ENCODE data around the gene TCF4.

TCF4 gene

DNA sequence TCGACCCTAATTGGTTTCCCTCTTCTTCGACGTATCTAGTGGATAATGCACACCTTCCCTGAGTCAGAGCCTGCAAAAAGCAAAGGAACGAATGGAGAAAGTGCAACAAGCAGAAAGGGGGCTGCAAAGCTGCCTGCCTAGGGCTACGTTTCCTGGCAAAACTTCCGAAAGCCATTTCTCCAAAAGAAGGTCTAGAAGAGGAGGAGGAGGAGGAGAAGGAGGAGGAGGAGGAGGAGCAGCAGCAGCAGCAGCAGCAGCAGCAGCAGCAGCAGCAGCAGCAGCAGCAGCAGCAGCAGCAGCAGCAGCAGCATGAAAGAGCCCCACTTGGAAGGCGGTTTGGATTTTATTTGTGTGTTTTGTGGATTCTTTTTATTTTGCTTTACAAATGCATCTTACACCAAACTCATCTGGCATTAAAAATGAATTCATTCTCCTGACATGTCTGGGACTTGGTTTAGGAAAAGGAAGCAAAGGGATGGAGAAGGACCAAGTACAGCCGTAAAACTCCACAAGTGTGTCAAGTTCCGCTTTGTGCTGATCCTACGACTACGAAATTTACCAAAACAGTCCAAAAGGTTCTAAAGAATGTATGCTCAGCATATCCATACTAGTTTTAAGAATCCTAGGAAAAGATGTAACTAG is 2.0 kb downstream of the TCF4 start:
- DNase-seq (ENCODE audit: low read depth in 2 of 2) = no peak

DNA sequence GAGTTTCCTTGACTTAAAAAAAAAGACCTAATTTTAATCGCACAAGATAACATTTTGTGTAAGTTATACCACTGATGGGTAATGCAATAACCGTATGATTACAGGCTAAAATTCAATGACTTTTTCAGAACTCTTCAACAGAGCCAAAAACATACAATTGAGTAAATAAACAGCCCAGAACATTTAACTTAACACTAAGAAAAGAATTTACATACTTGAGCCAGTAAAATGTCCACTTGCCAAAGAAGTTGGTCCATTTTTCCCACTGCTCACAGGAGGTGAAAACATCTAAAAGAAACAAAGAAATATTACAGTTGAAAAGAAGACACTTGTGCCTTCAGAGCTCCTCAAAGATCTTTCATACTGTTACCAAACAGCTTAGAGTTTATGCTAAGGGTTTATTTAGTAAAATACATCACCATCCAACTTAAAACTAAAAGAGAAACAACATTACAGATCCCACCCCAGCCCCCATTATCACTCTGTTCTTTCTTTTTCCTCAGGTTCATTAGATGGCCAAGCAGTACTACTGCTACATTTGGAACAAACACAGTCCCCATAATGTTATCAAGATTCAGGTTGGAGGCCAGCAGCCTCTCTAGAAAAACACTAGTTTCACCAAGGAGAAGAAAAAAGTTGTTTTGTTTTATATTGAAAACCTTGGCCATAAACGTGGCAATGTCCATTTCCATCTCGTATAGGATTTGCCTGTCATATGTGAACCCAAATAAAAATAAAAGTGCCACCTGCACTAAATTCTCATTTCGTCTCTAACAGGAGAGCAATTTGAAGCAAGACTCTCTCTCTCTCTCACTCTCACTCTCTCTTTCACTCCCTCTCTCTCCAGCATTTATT is 2.7 kb downstream of the TCF4 start:
- DNase-seq (ENCODE audit: low read depth in 2 of 2) = no peak

DNA sequence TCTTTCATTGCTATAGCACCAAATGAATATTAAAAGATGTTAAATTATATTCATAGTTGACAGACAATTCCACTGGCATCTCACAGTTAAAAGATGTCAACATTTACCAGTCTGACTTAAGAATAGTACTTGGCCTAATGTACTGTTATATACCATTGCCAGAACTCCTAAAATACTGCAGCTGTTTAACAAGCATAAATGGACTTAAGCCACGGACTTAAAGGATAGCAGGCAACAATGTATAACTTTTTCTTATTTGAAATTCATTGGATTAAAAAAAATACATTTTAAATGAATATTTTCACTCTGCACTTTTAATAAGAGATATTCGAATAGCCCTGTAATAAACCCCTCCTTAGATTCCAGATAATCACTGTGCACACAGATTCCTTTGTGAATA is 3.8 kb downstream of the TCF4 start:
- DNase-seq (ENCODE audit: low read depth in 2 of 2) = no peak

DNA sequence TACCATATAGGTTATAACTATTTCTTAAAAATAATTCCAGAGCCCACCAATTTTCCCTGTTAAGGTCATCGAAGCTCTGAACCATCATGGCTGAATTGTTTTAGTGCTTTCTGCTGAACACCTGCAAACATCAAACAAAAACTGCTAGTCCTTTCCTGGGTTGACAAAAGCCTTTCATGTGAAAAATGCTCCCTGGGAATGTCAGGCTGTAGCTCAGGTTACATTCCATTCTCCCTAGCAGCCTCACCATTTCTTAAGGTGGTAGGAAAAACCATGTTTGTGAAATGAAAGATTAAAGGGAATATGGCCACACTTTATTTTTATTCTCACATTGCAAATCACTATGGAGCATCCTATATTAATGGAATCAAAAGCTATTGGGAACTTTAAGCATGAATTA is 5.7 kb downstream of the TCF4 start:
- no peak for DNase-seq (ENCODE audit: low read depth in 2 of 2)

DNA sequence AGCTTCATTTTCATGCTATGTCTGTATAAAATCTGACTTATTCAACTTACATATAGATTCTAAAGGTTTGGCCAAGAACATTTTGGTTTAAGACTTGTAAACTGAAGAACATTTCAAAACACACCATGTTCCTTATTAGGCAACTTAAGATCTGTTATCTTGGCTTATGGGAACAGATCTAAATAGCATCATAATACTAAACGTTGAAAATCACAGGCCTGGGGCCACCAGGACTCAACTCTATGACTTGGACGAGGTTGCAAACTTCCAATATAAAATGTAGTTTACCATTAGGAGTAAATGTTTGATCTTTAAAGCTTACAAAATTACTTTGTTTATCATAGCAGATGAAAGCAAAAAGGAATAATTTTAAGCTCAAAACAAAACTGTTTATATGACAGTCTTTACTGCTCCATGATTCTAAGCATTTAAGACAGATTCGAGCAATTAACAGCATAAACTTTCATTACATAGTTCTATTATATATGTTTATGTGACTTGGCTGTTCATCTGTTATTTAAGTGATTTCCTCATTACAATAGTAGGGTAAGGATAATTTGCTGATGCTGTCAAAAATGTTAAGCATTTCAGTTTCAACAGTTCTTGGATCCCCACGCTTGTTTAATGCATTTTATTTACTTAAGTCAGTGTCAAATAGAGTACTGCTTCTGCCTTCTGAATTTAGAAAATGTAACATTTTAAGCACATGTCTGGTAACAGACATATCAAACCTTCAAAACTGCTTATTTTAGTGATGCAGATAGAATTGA is 8.3 kb downstream of the TCF4 start:
- DNase-seq (ENCODE audit: low read depth in 2 of 2) = no peak

DNA sequence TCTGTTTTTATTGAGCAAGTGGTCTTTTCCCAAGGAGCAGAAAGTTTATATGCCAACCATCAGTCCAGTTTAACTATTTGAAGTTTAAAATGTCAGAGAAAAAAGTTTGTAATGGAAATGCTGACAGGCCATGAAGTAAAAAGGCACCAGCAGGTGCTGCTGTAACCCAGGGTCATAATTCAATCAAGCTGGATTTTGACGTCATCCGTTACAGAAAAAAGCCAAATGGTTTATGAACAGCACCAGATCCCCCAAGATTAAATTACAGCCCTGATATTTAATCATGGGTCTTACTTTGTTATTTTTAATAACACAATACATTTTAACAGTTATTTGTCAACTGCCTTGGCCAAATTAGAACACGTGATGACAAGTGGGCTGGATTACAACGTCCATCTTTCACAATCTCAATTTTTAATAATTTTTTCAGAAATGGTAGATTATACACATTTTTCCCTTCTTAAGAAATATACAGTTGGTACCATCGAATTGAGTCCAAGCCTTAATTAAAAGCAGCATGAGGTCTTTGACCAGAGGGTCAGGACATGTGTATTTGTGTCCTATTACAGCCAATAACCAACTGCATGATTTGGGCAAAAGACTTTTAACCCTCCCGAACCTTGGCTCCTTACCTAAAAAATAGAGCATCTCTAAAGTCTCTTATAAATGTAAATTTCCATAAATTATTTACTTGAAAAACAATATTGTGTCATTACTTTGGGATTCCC is 10.0 kb downstream of the TCF4 start:
- DNase-seq (ENCODE audit: low read depth in 2 of 2) = no peak

DNA sequence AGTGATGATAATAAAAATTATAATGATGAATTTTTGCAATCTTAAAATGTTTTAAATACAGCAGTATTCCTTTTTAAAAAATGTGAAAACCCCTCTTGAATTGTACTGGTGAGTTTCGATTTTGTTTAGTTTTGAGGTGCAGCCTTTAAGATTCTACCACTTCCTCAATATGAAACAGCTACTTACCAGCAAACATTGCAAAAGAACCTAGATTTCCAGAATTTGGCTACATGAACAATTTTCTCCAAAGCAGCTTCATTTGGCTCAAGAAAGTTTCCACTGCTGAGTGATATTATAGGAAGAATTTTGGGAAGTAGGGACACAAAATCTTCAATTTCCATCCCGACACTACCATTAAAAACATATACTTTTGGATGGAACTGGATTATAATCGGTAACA is 12.0 kb downstream of the TCF4 start:
- DNase-seq (ENCODE audit: low read depth in 2 of 2) = no peak

DNA sequence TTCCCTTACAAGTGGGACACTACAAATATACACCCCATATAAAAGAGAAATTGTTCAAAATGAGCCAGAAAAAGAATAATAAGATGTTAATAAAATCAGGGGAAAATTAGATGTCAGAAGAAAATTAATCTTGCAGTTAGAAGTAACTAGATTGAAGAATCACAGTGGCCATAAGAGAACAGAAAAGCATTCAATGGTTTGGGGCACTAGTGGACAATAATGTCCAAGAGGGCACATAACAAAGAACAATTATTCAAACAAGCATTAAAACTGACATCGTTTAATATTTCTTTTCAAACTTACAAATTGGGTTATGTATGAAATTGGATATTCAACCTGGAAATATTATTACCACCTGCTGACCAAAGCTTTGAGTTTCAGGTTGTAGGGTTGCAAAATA is 12.9 kb downstream of the TCF4 start:
- no peak for DNase-seq (ENCODE audit: low read depth in 2 of 2)

DNA sequence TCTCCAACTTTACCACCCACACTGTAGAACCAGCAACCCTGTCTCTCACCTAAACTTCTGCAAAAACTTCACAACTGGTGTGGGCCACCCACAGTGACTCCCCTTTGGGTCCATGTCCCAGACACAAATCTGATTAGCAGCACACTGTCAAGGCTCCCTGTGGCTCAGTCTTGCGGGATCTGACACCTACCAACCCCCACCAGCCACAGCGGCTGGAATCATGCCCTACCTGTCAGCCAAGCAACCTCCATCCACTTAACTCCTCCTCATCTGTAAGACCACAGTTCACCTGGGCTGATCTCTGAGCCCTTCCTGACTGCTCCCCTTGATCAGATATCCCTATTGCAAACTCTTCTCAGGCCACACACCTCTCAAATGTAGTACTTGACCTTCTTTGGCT is 14.6 kb downstream of the TCF4 start:
- DNase-seq (ENCODE audit: low read depth in 2 of 2) = no peak

DNA sequence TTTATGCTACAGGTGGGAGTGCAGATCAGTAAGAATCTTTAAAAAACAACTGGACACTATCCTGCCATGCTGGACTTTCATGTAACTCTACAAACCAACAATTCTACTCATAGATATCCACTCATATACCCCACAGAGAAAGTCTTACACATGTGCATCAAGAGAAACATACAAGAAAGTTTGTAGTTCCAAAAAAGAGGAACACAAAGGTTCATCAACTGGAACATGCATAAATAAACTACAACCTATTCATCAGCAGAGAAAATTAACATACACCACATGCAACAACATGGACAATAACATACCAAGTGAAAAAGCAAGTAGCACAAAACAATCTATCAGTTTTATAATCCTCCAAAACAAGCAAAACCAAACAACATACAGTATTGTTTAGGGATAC is 17.0 kb downstream of the TCF4 start:
- DNase-seq (ENCODE audit: low read depth in 2 of 2) = no peak

DNA sequence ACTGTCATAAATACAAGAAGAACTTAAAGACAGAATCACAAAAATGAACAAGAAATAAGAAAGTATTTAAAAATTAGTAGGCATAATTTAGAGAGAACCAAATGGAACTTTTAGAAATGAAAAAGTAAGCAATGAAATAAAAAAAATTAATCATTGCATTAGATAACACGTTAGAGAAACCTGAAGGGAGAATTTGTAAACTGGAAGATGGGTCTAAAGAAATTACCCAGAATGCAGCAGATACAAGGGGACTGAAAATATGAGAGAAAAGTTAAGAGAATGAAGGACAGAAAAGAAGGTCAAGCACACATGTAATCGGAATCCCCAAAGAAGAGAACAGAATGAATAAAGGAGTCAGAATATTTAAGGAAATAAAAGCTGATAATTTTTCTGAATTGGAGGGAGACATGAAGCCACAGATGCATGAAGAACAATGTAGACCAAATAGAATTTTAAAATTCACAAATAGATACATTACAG is 21.5 kb downstream of the TCF4 start:
- no peak for DNase-seq (ENCODE audit: low read depth in 2 of 2)

DNA sequence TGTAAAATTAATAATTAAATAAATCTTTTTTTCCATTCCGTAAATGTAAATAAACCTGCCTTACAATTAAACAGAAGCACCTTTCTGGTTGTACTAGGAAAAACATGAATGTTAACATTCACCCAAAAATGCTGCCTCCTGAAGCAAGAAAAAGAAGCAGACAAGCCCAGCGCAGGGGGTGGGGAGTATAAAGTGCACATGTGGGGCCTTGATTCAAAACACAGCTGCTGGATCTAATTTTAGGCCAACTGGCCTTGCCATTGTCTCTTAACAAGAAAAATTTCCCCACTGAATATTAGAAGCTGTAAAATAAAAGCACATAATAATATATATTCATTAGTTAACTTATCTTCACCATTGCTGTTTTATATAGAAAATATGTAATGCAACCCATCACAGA is 28.3 kb downstream of the TCF4 start:
- no peak for DNase-seq (ENCODE audit: low read depth in 2 of 2)

DNA sequence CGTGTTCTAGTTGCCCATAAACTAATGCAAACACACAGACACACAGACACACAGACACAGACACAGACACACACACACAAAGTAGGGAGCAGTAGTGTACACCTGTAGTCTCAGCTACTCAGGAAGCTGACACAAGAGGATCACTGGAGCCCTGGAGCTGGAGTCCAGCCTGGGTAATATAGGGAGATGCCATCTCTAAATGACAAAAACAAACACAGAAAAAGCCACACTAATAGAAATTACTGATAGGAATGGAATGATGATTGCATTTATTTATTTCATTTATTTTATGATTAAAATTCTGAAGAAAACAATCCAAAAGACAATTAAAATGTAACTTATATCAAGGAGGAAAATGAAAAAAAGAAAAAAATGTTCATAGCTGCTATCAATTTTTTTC is 30.8 kb downstream of the TCF4 start:
- no peak for DNase-seq (ENCODE audit: low read depth in 2 of 2)

DNA sequence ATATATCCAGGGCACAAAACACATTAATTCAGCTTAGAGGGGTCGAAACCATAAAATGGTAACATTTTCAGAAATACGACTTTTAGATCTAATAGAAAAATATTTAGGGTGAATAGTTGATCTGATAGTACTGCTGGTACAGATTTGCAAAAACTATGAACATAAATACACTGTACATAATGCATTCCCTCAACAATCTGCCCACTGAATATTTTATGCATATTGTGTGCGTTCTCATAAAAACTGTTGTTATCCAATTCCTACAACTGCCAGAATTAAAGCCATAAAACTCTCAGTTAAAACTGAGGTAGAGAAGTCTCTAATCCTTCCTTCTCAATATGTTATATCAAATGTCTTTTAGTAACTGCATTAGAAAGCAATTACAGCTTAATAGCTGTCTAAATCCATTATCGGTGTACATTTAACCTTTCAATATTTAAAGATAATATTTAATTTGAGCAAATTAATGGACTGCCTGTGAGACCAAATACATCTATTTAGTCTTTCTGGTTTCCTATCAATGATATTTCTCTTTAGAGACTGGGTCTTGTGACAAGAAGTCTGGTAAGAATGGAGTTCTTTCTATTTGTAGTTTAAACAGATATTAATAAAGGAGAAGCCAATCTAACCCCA is 32.5 kb downstream of the TCF4 start:
- DNase-seq (ENCODE audit: low read depth in 2 of 2) = no peak

DNA sequence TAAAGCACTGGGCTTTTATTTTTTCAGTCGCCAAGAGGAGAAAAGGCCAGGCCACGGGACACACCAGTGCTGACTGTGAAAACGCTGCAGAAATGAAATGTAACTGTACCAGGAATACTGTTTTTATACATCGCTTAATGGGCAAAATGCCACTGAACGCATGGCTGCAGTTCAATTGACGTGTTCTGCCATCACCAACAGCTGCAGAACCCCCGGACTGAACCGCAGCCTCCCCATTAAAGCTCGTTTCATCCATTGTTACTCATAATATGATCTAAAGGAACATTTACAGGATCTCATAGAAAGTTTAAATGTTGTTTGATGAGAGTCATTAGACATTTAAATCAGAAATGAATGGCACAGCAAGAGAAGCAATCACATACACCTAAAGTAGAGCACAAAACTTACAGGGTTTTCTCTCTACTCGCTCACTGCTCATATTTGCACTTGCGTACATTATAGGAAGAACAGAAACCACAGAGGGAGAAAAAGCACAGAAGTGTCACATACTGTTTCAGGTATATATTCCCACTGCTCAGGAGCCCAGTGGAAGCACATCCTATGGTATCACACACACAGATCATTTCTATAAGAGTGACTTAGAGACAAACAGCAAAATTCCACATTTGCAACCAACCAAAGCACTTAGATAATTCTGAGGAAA is 35.3 kb downstream of the TCF4 start:
- no peak for DNase-seq (ENCODE audit: low read depth in 2 of 2)

DNA sequence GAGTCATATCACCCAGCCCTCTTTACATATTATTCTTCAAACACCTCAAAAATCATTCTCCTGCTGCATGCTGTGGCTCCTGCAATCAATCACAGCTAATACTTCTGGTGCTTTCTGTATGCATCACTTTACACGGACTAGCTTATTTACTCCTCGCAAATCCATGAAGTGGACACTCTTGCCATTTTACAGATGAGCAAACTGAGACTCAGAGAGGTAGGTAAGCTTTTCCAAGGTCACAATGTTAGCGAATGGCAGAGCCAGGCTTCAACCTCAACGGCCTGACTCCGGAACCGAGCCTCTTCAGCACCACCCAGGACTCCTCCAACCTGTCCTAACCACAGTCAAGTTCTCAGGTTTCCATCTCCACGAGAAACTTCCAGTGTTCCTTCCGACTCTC is 36.8 kb downstream of the TCF4 start:
- DNase-seq (ENCODE audit: low read depth in 2 of 2) = no peak

DNA sequence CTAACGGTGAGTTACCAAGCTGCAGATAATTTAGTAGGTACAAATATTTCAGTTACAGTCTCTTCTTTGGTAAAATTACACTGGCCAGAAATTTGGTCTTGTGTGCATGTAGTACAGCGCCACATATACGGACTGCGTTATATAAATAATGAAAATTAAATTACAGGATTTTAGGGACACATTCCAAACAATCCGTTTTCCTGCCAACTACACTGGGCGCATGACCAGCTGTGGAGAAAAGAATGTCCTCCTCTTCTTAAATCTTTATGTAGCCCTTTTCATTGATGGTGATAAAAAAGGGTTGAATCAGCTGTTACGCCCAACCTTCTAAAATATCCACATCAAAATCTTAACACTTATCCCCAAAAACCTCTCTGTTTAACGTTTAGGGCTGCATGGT is 37.5 kb downstream of the TCF4 start:
- DNase-seq (ENCODE audit: low read depth in 2 of 2) = no peak

DNA sequence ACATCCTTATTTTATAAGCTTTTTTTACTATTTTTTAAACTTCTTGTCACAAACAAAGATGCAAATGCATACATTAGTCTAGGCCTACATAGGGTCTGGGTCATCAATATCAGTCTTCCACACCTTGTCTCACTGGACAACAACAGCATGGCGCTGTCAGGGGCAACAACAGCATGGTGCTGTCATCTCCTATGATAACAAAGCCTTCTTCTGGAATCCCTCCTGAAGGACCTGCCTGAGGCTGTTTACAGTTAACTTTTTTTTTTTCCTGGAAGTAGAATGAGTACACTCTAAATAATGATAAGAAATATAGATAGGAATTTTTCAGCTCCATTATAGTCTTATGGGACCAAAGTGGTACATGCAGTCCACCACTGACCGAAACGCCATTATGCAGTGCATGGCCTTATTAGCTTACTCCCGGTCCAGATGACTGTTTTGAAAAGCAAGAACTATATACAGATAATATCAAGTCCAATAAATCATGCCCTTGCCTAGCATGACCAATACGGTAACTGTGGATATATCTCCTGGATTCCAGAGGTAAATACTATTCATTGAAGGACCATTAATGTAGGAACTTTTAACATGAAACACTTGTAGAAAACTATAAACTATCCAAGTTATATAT is 38.4 kb downstream of the TCF4 start:
- no peak for DNase-seq (ENCODE audit: low read depth in 2 of 2)

DNA sequence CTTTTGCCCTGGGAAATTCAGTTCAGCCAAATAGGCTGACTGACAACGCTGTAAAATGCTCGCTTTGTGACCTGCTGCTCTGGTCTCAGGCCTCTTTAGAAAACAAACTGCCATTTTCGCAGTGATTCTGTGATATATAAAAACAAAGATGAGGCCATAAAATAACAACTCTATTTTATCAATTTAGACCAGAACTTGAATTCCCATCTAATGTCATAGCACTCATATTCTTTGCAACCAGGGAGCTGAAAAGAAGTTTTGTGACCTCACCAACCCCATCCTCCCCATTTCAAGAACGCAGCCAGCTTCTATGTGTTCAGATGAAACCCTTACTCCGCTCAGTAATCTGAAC is 40.3 kb downstream of the TCF4 start:
- DNase-seq (ENCODE audit: low read depth in 2 of 2) = no peak

DNA sequence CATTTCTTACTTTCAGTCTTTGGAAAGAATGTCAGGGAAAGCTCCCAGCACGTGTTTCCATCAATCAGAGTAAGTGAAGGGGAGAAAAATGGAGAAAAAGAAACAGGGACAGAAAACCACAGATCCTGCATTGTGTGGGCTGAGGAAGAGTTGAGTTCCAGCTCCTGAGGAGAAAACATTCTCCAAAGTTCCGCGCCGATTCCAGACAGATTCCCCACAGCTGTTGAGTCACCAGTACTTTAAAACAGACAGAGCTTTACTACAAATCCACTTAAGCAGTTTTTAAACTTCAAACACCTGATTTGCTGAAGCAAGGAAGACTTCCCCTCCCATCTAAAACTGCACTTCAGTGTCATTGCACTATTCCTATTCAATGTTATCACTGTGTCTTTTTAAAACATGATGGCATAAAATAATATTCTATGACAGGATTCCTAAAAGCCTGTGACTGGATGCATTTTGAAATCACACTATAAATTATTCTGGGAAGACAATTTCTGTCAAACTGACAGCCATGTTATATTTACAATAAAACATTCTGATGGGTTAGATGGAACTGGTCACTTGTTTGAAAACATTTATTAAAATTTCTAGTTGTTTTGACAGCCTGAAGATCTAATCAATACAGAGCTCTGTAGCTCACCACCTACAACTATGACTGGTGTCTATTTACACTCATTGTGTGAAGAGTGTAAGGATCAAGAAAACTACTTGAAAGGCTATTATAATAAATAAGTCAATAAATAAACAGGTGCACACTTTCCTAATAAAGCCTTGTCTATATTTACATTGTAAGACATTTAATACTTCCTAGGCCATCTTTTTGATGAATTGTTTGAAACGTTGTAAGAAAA is 40.9 kb downstream of the TCF4 start:
- DNase-seq (ENCODE audit: low read depth in 2 of 2) = no peak

Measured in stimulated activated CD4-positive, alpha-beta T cell treated with anti-CD3 and anti-CD28 coated beads, Interleukin-12 subunit alpha, Interleukin-12 subunit beta, amount 100 ng/mL, for 24 hours (primary cell).